LNCAP (cell line): ENCODE results near the gene GRIK3.

Experiments used
- TF ChIP-seq, protein P1 (sequence below): fragments of 450-650 bp; IDR thresholded peaks from 2 replicates; pipeline ENCODE4 v1.5.1; 2017; ENCODE audit warnings: mild to moderate bottlenecking

The GRIK3 gene

DNA sequence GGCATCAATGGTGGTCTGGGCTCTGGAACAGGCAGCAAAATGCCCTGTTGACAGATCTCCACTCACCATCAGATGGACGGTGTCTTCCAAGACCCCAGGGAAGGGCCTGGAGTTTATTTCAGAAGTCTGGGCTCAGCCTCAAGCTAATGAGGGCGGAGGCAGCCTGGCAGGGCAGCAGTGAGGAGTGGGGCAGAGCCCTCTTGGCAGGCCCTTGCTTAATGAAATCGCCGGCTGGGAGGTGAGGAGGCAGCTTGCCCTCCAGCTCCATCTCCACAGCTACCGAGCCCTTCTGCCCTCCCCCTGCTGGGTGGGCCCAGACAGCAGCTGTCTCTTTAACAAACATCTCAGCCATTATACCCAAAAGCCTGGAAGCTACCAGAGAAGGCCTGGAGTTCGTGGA lies 22.0 kb upstream of the GRIK3 start:
- TF ChIP-seq, protein P1, sequence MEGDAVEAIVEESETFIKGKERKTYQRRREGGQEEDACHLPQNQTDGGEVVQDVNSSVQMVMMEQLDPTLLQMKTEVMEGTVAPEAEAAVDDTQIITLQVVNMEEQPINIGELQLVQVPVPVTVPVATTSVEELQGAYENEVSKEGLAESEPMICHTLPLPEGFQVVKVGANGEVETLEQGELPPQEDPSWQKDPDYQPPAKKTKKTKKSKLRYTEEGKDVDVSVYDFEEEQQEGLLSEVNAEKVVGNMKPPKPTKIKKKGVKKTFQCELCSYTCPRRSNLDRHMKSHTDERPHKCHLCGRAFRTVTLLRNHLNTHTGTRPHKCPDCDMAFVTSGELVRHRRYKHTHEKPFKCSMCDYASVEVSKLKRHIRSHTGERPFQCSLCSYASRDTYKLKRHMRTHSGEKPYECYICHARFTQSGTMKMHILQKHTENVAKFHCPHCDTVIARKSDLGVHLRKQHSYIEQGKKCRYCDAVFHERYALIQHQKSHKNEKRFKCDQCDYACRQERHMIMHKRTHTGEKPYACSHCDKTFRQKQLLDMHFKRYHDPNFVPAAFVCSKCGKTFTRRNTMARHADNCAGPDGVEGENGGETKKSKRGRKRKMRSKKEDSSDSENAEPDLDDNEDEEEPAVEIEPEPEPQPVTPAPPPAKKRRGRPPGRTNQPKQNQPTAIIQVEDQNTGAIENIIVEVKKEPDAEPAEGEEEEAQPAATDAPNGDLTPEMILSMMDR, result no peak

DNA sequence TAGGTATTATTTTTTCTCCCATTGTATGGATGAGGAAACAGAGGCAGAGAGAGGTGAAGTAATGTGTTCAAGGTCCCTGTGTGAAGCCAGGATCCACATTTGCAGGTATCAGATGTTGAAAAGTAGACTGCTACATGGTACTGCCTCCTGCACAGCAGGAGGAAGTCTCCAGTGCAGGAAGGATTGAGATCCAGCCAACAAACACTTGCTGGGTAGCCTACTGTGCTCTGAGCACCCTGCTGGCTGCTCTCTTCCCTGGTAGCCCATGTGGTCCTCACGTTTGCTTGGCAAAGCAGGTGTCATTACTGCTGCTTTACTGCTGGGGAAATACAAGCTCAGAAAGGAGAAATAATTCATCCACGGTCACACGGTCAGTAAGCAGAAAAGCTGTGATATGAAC lies 21.3 kb upstream of the GRIK3 start:
- TF ChIP-seq, protein P1, result no peak

DNA sequence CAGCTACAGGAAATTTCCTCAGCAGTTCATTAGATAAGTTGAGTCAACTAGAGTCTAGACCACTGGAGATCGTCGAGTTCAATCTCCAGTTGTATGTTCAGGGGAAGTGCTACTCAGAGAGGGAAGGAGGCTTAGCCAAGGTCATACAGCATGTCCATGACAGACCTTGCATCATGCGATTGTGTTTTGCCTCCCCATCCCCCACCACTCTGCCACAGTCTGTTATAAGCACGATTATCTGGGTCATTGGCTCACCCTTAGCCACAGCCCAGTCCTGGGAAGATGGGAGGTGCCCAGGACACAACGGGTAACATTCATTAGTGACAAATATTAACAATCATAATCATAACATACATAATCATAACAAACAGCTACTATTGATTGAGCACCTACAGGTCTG lies 18.9 kb upstream of the GRIK3 start:
- TF ChIP-seq, protein P1, result no peak

DNA sequence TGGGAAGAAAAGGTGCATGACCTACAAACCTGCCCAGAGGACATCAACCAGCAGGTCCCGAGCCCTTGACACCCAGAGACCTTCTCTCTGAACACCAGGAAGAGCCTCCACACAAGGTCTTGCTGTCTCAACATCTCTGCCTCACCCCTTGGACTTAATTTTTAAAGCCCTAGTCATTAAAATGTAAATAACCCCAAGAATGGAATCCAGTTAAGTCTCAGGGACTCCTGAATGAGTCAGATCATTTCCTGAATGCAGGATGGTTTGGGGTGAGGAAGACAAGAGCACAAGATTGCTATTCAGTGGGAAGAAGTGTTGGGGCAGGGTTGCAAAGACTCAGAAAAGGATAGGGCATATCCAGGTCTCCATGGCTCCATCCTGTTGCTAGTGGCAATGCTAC lies 17.8 kb upstream of the GRIK3 start:
- TF ChIP-seq, protein P1, result no peak

DNA sequence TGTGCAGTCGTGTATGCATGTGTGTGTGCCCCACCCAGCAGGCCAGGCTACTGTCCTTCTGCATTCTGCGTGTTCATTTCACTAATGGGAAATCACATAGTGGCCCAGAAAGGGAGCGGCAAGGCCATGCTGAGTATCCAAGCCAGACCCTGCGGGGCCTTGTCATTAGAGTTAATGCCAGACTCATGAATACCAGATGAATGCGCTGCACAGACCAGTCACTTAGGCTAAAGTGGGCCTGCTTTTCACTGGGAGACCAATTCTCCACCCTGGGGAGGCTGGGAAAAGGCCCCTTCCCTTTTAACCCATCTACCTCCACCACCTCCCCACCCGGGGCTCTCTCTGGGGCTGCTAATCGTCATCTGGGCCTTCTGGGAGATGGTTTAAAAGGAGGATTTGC lies 17.0 kb upstream of the GRIK3 start:
- TF ChIP-seq, protein P1, result no peak

DNA sequence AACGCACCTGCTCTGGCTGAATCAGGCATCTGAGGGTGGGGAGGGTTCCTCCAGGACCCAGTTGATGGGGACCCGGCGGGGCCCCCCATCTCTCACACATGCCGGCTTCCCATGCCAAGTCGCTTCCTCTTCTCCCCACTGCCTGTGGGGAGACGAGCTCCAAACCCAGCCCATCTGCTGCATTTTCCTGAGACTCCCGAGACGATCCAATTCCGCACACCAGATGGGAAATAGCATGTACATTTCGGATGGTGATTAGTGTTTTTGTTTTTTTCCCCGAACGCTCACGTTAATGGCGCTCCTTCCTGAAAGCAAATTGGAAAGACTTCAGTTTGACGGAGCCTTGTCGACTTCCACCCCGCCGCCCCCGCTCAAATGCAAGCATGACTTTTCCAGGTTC lies 13.2 kb upstream of the GRIK3 start:
- TF ChIP-seq, protein P1, result no peak

DNA sequence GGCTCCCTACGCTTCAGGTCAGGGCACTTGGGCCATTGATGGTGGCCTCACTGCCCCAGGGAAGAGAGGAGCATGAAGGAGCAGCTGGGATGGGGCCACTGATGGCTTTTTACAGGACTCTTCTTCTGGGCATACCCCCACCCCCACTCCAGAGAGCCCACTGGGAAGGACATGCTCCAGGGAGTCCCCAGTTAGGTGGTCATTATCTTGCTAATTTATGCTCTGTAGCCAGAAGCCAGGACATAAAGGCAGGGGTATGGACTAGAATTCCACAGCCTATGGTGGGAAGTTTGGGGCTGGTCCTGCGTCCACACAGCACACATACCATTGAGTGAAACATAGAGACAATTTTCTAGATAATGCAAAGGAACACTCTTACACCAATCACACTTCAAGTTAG lies 8.8 kb upstream of the GRIK3 start:
- TF ChIP-seq, protein P1, result no peak

DNA sequence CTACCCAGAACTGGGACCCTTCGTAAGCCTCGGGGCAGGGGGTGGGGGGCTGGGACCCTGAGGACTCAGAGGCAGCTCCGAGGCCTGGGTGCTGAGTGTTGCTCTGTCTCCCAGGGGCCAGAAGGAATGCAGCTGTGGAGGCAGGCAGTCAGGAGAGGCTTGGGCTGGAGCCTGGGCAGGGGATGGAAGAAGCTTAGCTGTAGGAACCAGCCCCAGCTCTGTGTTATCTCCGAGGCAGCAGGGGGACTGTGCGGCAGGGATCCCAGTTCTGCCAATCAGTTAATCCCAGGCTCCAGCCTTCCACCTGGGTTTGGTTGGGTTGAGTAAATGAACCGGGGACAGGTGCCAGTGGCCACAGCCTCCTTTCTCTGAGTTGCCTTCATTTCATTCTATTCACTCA lies 8.2 kb upstream of the GRIK3 start:
- TF ChIP-seq, protein P1, result no peak
